LoVo (cell line): ENCODE results near the gene ANO7.

Experiments used
- DNase-seq: peaks from one replicate; pipeline ENCODE4 v3.0.0-alpha.2; 2016; ENCODE audit warnings: low spot score

The ANO7 gene

DNA sequence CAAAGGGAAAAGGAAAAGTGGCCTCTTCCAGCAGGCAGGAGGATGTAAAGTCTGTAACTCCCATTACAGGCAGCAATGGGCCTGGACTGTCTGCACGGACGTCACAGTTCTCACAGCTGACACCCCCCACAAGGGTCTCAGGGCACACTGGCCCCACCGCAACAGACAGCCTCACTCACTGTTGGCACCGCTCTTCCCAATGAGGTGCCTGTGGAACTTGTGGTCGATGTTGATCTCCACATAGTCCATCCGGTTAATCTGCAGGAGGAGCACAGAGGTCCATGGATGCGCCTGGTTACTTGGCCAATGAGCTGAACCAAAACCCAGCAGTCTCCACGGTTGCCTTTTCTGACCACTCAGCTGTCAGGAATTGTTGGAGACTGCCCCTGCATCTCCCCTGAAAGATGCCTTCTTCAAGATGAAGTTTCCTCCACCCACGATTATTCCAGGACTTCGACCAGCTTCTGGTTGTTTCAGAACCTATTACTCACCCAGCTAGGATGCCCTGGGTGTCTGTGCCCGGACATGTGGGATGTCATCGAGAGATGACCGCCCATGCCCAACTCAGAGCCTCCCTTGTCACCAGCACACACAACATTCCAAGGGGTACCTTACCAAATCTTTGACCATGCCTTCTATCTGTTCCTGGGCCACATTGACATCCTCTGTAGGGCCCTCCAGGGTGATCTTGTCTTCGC lies 64.5 kb downstream of the ANO7 start:
- no peak for DNase-seq

DNA sequence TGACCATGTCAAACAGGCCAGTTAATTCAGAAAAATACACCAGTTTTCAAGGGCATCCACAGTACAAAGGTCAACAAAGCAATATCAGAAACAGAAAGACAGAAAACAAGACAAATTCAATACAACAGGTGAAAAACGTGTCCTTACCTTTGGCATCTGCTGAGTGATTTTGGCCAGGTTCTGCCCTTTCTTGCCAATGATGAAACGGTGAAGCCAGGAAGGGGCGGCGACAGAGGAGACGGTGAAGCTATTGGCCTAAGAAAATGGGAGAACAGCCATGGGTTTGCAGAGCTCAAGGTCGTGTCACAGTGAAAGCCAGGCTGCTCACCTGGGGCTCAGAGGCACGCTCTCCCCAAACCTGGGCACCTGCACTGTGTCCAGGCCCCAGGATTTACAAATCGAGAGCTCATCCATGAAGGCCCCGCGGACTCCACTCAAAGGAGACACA lies 66.5 kb downstream of the ANO7 start:
- DNase-seq, result no peak

DNA sequence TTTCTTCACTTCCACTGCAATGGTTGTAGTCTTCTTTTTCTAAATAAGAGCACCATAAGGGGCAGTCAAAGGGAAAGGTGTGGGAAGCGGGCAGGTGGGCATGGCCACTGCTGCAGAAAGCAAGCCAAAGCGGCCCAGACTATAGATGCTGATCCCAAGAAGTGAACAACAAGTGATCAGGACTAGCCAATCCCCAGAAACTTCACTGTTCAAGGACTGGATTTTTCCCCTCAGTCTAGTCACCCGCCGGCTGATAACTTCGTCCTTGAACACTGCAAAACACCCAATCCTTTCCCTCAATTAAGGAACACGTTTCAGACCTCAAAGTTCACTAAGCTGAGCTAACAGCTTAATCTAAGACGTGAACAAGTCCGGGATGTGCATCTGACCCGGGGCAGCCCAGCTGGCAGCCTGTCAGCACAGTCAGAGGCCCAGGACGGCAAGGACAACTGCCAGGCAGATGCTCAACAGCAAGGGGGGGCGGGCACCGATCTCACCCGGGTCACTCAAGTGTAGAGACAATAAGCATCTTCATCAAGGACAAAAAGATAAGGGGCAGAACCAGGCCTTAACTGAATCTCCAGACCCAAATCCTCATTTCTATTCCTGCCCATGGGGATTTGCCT lies 67.2 kb downstream of the ANO7 start:
- DNase-seq, result no peak

DNA sequence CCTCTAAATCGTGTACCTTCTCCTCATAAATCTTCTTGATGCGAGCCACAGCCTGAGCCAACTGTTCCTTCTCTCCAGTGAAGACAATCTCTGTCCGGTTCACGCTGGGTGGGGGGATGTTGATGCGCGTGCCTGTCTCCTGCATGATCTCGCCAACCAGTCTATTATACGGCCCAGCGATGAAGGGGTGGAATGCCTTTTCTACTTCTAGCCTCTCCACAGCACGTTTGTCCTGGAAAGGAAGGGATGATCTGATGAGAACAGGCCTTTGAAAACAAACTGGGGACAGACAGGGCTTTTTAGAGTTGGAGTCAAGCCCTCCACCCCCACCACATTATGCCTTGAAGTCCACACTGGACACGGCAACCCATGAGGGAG lies 67.7 kb downstream of the ANO7 start:
- no peak for DNase-seq

DNA sequence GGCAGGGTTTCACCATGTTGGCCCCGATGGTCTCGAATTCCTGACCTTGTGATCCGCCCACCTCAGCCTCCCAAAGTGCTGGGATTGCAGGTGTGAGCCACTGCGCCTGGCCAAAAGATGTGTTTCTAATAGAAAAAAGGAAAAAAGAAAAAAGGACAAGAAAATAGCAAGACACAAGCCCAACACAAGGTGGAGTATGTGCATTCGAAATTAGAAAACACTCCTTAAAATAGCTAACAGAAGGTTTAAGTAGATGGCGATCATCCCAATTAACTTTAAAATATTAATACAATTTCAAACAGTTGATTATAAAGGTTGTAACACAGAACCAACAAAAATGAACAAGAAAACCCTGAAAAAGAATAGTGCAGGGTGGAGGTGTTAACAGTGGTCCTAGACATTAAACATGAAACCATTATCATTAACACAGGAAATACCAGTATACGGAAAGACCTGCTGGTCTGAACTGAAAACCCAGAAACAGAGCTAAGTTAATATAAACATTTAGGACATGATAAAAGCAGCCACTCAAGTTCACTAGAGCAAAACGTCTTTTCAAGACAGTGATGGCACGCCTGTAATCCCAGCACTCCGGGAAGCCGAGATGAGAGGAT lies 69.0 kb downstream of the ANO7 start:
- no peak for DNase-seq

DNA sequence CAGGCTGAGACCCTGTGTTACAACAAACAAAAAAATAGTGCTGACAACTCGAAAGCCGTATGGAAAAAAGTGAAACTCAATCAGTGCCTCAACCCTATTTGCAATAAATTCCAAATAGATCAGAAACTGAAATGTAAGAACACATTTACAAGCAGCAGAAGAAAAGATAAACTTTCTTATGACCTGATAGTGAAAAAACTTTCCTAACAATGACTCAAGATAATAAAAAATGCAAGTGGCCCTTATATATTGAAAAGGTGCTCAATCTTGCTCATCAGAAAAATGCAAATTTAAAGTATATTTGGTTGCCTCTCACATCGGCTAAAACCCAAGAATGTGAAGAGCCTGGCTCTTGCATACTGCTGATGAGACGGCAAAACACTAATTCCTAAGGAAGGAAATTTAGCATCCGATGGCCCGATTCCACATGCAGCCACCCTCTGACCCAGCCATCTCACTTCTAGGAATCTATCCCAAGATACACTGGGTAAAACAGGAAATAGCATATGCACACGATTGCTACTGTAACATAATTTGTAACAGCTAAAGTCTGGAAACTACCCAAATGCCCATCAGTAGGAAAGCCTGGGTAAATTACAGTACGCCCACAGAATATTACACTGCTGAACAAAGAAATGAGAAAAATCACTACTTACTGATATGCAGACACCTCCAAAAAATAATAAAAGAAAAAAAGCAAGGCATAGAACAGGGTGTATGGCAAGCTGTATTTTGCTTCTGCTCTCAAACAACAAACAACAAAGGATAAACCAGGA lies 70.2 kb downstream of the ANO7 start:
- no peak for DNase-seq

DNA sequence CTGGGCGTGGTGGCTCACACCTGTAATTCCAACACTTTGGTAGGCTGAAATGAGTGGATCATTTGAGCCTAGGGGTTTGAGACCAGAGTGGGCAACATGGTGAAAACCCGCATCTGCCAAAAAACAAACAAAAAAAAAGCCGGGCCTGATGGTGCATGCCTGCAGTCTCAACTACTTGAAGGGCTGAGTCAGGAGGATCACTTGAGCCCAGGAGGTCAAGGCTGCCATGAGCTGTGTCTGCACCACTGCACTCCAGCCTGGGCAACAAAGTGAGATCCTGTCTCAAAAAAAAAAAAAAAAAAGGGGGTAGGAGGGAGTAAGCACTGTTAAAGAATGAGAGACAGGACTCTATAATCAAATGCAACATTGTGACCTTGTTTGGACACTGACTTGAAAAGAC lies 72.4 kb downstream of the ANO7 start:
- no peak for DNase-seq

DNA sequence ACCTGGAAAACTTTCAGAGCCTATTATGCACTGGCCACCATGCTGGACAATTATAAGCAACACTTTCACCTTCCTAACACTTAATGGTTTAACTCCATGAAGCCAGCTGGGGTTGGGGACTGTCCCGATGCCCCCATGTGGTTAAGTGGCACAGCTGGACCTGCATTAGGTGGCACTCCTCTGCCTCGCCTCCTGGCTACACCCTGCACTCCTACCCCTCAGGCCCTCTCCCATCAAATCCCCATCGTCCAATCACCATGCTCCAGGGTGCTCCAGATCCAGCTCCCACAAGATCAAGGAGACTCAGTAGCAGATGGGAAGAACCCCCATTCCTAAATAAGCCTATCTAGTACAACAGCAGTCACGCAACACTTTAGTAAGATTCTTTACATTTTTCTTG lies 73.2 kb downstream of the ANO7 start:
- no peak for DNase-seq

DNA sequence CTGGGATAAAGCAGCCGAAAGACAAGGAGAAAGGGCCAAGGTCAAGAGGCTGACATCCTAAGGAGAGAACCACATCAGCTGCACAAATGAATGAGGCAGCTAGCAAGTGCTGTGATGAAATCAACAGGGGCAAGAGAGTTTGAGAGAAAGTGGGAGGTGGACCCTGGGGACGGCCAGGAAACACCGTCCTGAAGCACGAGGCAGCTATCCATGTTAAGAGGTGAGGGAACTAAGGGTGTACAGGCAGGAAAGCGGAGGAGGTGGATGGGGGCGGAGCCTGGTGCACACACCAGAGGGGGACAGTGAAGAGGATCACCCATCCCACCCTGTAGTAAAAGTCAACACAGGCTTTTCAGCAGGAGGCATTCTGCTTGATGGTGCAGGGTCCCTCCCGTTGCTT lies 74.6 kb downstream of the ANO7 start:
- no peak for DNase-seq

DNA sequence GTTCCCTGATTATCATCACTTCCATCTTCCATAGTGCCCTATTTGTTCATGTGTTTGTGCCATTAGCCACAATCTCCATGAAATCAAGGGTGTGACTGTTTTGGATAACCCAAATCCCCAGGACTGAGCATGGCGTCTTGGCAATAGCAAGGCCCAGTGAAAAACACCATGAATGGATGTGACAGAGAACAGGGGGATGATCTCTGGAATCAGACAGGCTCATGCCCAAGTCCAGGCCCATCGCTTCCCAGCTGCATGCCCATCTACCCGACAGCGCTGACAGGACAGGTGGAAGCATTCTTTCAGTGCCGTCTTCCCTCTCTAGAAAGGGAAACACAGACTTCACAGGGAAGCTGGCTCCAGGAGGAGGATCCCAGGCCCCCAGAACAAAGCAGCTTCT lies 77.0 kb downstream of the ANO7 start:
- DNase-seq, result no peak

DNA sequence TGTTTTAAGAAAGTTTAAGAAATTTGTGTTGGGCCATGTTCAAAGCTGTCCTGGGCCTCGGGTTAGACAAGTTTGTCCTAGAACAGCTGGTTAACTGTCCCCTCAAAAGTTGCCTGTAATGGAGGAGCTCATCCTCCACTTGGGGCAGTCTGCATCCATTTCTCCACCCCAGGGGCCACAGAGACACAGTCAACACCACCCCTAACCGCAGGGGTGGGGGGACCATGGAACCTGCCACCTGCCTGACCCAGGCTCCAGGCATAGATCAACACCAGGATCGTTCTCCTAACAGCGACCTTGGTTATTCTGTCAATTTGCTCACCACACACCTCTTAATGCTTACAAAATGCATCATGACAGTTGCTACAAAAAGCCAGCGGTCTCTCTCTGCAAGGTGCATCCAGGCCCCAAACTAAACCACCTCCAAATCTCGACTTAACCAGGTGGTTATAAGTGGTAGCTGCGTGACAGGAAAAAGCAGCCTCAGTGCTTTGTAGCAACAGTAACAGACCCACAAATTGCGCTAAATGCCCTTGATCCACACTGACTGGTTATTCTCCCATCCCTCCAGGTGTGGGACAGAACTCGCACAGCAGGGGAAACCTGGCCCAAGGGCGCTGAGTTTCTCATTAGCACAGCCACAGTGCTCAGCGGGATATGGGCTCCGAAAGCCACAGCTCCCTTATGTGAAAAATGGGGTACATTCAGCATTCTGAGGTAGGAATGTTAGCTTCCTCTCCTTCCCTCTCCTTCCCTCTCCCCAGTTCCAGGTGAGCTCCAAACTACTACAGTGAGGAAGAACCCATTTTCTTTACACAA lies 79.0 kb downstream of the ANO7 start:
- no peak for DNase-seq

DNA sequence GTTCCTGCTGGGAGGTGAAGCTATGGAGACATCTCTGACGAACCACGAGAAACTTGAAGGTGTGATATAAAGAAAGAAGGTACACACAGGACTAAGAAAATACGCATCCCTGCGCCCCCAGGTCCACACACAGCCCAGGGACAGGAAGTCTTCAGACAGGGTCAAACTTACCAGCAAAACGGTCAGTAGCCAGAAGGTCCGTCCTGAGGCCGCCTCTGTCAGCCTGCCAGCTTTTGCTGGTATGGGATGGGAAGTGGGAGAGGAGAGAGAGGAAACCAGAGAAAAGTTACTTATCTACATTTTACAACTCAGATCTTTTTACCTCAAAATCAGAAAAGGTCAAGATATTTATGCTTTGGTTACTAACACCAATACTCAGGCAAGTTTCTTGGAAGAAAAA lies 79.8 kb downstream of the ANO7 start:
- DNase-seq, result no peak

DNA sequence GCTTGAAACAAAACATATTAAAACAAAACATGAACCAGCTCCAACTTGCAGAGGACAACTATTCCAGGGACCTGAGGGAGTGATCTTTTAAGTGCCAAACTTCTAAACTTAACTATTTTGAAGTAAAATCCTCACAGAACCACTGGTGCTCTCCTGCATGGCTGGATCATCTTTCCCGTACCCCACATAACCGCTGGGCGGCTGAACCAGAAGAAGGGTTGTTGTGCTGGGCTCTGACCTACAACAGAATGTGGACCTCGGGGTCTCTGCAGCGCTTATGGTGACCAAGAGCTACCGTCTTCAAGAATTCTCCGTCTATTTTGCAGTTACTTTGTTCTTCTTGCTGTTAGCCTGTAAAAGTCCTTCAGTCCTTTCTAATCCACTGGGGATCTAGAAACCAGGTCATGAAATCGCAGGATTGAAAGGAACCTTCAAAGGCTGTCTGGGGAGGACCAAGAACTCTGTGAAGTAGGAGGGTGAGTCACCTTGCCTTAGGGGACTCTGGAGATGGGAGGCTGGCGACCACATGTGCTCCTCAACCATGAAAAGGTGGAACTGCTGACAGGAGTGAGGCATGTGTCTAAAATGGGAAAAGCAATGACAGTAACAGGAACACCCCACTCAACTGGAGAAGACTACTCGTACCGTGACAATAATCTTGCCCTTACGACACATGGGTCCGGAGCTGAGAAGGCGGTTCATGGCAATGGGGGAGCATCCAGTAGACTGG lies 80.4 kb downstream of the ANO7 start:
- DNase-seq, result no peak

DNA sequence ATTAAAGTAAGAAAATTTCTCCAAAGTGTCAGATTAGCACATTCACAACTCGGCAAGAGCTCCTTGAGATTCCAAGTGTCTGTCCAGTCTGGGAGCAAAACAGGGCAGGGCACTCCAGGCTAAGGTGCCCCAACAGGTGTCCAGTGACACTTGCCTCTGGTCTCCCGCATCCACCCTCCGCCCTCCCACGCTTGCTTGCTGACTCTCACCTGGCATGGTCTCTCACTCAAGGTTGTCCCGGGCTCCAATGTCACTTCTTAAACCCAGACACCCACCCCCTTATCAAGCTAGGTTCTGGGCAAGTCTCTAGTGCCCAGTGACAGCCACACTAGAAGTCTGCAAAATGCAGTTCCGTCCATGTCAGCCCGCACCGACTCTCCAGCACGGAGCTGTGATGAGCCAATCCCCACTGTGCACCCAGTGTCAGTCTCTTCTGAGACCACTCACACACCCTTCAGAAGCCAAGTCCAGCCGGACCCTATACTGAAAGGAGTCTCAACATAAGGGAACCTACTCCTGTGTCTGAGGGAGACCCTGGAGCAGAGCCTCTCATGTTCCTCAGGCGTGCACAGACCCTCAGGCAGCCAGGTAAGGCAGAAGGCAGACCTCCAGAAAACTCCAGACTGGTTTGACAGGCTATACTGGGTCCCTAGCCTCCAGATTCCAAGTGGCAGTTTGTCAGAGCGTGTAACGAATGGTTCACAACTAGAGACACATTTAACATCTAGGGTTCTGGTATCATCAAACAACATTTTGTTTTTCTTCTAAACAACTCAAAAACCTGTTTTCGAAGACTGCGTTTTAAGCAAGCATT lies 81.4 kb downstream of the ANO7 start:
- no peak for DNase-seq

DNA sequence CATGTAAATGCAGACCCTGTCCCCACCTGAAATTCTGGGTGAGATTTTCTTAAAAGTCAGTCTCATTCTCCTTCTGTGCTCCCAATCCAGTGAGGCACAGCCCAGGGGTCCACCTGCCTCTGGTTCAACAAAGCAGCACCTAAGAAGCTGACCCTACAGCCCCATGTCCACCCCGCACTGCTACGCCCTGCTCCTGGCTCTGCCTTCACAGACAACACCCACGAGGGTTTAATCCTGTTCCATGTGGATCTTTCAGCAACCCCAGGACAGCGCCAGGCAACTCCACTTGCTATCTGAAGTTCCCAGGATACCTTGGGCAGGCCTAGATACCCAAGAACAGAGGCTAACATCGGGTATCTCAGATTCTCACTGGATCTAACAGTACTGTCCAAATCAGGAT lies 82.1 kb downstream of the ANO7 start:
- no peak for DNase-seq

DNA sequence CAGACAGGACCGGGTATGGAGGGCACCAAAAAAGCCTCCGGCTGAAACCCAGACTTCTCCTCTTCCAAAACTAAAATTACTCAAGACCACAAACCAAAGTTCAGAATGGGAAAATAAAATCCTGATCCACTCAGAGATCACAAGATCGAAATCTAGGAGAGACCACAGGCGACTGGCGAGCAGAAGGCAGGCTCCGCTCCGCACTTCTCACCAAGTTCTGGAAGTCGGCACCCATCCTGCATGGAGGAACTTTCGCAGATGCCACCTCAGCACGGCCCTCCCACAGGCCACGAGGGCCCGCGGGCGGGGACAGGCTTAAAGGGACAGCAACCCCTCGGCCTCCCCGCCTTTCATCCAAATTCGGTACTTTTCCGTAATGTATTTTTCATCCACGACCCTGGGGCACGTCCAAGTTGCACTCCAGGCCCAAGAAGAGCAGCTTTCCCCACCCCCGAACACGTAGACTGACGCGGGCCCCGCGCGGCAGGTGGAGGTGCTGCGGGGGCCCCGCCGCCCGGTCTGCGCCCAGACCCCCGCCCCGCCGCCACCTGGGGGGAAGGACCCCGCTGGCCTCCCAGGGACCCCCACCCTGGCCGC lies 83.3 kb downstream of the ANO7 start:
- DNase-seq, result peak; percentile 58

DNA sequence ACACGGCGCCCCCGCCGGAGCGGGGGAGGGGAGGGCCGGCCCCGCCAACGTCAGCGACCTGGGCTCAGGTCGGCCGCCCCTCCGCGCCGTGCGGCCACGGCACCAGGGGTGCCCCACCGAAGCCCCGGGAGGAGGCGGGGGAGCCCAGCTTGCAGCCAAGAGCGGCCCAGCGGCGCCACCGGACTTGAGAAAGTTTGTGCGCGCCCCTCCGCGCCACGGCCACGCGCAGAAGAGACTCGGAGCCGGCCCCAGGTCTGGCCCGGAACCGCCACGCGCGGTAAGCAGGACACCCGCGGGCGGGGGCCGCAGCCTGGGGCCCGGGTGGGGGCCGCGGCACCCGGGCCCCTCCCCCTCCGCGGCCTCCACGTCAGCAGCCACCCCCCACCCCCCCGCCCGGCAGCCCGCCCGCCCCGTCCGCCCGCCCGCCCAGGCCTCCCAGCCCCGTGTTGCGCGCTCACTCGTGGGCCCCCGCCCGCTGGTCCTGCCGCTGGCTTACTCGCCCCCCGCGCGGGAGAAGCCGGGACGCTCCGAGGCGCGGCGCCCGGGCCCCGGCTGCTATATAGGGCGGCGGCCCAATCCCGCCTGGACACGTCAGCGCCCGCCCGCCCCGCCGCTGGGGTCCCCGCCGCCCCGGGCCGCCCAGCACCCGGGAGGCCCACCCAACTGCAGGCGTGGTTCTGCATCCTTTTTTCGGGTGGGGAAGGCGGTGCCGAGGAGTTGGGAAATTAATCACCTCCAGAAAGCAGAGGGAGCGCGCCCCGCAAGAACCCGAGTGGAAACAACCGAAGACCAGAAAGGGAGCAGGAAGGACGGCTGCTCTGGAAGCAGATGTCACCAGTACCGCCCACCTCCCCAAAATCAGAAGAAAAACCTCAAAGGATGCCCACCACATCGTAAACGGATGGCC lies 84.1 kb downstream of the ANO7 start:
- DNase-seq, result peak; percentile 58

DNA sequence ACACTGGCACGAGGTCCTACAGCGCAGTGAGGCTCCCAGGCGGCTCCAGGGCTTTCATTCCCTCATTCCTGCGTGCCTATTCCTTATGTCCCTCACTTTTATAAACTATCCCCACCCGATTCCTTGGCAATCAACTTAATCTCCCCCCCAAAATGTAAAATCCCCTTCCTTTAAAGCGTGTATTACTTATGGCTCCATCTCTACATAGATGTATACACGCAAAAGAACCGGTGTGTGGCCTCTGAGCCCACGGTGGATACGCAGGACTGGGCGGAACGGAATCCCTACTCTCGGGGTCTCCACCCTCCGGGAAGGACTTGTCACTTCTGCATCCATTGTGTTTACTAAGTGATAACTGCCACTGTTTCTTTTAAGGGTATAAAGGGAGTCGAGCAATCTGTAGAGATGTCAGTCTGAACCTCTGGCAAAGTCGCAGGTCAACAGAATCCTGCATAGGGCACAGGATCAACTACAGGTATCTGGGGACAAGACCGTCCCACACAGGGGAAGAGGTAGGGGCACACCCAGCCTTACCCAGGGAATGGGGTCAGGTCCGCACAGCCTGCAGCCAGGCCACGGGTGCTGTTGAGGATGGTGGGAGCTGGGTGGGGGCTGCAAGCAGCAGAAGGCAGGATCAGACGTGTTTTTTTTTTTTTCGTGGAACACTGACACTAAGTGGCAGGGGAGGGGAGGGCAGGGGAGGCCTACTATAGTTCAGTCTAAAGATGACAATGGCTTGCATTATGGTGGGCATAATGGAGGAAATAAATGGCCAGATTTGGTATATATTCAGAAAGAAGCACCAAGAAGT lies 84.9 kb downstream of the ANO7 start:
- no peak for DNase-seq
